Astrocyte (in vitro differentiated cells and primary cell): ENCODE data around the gene CD151. TPM values are rescaled to one million over a fixed set of nuclear protein-coding genes. Genes with fewer than 3 reads are reported as not detected.
A peak's percentile ranks its signal among the peaks of the same experiment; 100 is the strongest.

Experiments used
- DNase-seq: peaks from one replicate; pipeline ENCODE4 v3.0.0-alpha.2; 2010; ENCODE audit warnings: low read depth
- FAIRE-seq: peaks from 2 replicates; lab custom pipeline; 2011; peaks lifted over from hg19 to GRCh38; lab: Jason Lieb, UNC
- H2AFZ ChIP-seq: 2 replicates; pipeline ENCODE4 v1.6.0; 2012; ENCODE audit warnings: low read depth, low read length, inconsistent platforms
- H3K27ac ChIP-seq: 2 replicates; pipeline ENCODE4 v1.5.1; 2011; ENCODE audit warnings: low read depth, low read length, inconsistent platforms
- H3K27me3 ChIP-seq: 2 replicates; pipeline ENCODE4 v1.6.0; 2011; ENCODE audit warnings: low read length, inconsistent platforms; ENCODE audit not compliant: insufficient read depth
- H3K36me3 ChIP-seq: 2 replicates; pipeline ENCODE4 v1.5.1; 2011; ENCODE audit warnings: low read length, inconsistent platforms; ENCODE audit not compliant: insufficient read depth
- H3K4me1 ChIP-seq: 2 replicates; pipeline ENCODE4 v1.5.1; 2011; ENCODE audit warnings: low read length, inconsistent platforms; ENCODE audit not compliant: insufficient read depth
- H3K4me2 ChIP-seq: 2 replicates; pipeline ENCODE4 v1.6.0; 2012; ENCODE audit warnings: low read length, inconsistent platforms
- H3K4me3 ChIP-seq: 2 replicates; pipeline ENCODE4 v1.5.1; 2011; ENCODE audit warnings: low read depth, mild to moderate bottlenecking, low read length, inconsistent platforms; ENCODE audit not compliant: insufficient read depth
- H3K79me2 ChIP-seq: 2 replicates; pipeline ENCODE4 v1.6.0; 2012; ENCODE audit warnings: mild to moderate bottlenecking, low read length, inconsistent platforms; ENCODE audit not compliant: insufficient read depth
- H3K9ac ChIP-seq: 2 replicates; pipeline ENCODE4 v1.6.0; 2012; ENCODE audit warnings: mild to moderate bottlenecking, low read length, inconsistent platforms
- H3K9me3 ChIP-seq: 2 replicates; pipeline ENCODE4 v1.5.1; 2012; ENCODE audit warnings: low read depth, mild to moderate bottlenecking, low read length, inconsistent platforms; ENCODE audit not compliant: insufficient read depth
- H4K20me1 ChIP-seq: 2 replicates; pipeline ENCODE4 v1.6.0; 2012; ENCODE audit warnings: low read length, inconsistent platforms; ENCODE audit not compliant: insufficient read depth
- H3K27ac Mint-ChIP-seq: one replicate; pipeline ENCODE4 v1.8.0; 2021; ENCODE audit warnings: mild to moderate bottlenecking, mixed read lengths; ENCODE audit not compliant: unreplicated experiment
- H3K27me3 Mint-ChIP-seq: one replicate; pipeline ENCODE4 v1.8.0; 2021; ENCODE audit warnings: low read depth, mixed read lengths; ENCODE audit not compliant: unreplicated experiment
- H3K36me3 Mint-ChIP-seq: one replicate; pipeline ENCODE4 v1.8.0; 2021; ENCODE audit warnings: low read depth, mixed read lengths; ENCODE audit not compliant: unreplicated experiment
- H3K4me1 Mint-ChIP-seq: one replicate; pipeline ENCODE4 v1.8.0; 2021; ENCODE audit warnings: low read depth, mixed read lengths; ENCODE audit not compliant: unreplicated experiment
- H3K4me3 Mint-ChIP-seq: one replicate; pipeline ENCODE4 v1.8.0; 2021; ENCODE audit warnings: mild to moderate bottlenecking, moderate library complexity, mixed read lengths; ENCODE audit not compliant: unreplicated experiment
- H3K9me3 Mint-ChIP-seq: one replicate; pipeline ENCODE4 v1.8.0; 2021; ENCODE audit warnings: mild to moderate bottlenecking, mixed read lengths; ENCODE audit not compliant: unreplicated experiment
- EZH2 ChIP-seq: IDR thresholded peaks from 2 replicates; pipeline ENCODE4 v1.6.1; 2012; ENCODE audit warnings: mild to moderate bottlenecking, low read length, inconsistent platforms; ENCODE audit not compliant: insufficient read depth
- total RNA-seq: library from RNA; stranded (reverse); gene quantifications from 2 replicates; pipeline ENCODE4 v1.2.1, GENCODE V29; 2021
- TF ChIP-seq, protein P1 (sequence below): IDR thresholded peaks from 2 replicates; pipeline ENCODE4 v1.5.1; 2011; ENCODE audit warnings: low read depth, mild to moderate bottlenecking, inconsistent platforms, low read length, moderate library complexity; ENCODE audit not compliant: insufficient read depth

CD151 gene
- total RNA-seq, 1 donor from 2014 or later = 421 TPM

DNA sequence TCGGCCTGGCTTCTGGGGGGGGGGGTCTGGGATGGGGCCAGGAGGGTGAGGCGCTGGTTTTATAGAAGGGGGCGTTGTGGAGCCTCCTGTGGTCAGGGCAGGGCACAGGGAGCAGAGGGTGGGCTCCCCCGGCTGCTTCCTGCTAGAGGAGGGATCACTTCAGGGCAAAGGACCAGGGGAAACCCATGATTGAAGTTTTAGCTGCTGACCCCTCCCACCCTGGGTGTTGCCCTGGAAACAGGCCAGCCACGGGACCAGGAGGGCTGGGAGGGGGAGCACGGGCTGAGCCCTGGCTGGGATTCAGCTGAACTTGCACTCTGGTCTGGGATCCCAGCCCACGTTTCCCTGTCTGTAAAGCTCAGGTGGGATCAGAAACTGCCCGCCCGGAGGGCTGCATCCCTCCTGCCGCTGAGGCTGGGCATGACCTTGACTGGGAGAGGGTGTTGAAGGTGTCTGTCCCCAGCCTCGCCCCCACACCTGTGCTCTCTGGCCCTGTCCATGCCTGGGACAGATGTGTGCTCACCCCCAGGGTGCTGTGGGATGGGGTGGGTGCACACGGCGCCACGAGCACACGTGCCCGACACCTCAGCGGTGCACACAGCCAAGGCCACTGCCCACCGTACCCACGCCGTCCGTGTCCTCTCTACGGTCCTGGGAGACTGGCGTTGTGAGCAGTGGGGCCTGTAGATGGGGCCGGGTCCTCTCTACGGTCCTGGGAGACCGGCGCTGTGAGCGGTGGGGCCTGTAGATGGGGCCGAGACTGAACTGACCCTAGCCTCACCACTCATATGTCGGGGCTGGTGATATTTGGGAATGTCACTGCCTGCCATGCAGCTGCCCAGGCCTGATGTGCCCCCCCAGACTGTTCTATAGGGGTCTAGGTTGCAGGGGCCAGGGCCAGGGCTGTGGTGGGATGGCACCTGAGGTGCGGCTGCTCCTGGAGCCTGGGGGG lies 12.2 kb downstream of the CD151 start:
- peaks cover 49% of the 10 kb centered on the region for H3K79me2 ChIP-seq
- H4K20me1 ChIP-seq = peaks cover 67% of the 10 kb centered on the region

DNA sequence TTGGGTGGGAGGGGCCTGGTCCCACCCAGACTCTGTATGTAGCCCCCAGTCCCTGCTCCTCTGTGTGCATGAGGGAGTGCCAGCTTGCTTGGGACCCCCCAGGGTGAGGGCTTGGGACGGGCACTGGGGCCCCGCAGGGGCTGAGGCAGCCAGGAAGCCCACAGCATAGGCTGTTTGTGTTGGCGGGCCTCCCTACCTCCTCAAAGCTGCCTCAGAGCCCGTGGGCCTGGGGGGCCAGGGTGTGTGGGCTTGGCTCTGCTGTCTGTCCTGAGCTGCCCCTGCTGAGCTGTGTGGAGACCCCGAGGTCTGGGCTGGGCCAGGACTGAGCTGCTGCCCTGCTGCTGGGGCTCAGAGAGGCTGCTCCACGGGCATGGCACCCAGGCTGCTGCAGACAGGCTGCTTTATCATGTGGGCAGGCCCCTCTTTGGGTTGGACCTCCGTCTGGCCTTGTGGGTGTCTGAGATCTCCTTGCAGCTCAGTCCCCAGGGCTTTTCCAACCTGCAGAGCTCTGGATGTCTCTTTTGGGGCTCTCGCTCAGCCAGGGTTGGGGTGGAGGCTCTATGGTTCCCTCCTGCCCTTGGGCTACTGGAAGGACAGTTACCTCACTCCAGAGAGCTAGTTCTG lies 13.2 kb downstream of the CD151 start:
- Histone ChIP-seq H3K27me3 (no peaks in the 10 kb centered on the region), H4K20me1 (peaks cover 67% of the 10 kb centered on the region), H3K79me2 (peaks cover 42% of the 10 kb centered on the region), H3K36me3 (no peaks in the 10 kb centered on the region), H3K9me3 (no peaks in the 10 kb centered on the region), H3K4me2 (peak overlapping the region; percentile 88), H3K9ac (peak overlapping the region; percentile 94), H3K27ac (peak overlapping the region; percentile 16), H2AFZ (no peak overlapping the region), H3K4me3 (peak overlapping the region; percentile 24), H3K4me1 (peaks cover 49% of the 10 kb centered on the region)
- Mint-ChIP-seq H3K27ac (no peak overlapping the region), H3K9me3 (no peaks in the 10 kb centered on the region), H3K4me1 (peaks cover 6% of the 10 kb centered on the region), H3K4me3 (no peak overlapping the region), H3K27me3 (no peaks in the 10 kb centered on the region), H3K36me3 (no peaks in the 10 kb centered on the region)
- TF ChIP-seq, protein P1, sequence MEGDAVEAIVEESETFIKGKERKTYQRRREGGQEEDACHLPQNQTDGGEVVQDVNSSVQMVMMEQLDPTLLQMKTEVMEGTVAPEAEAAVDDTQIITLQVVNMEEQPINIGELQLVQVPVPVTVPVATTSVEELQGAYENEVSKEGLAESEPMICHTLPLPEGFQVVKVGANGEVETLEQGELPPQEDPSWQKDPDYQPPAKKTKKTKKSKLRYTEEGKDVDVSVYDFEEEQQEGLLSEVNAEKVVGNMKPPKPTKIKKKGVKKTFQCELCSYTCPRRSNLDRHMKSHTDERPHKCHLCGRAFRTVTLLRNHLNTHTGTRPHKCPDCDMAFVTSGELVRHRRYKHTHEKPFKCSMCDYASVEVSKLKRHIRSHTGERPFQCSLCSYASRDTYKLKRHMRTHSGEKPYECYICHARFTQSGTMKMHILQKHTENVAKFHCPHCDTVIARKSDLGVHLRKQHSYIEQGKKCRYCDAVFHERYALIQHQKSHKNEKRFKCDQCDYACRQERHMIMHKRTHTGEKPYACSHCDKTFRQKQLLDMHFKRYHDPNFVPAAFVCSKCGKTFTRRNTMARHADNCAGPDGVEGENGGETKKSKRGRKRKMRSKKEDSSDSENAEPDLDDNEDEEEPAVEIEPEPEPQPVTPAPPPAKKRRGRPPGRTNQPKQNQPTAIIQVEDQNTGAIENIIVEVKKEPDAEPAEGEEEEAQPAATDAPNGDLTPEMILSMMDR = no peak
- TF ChIP-seq EZH2 = no peak
- FAIRE-seq (no peak), DNase-seq (no peak)

More for the DNA sequence above, 12.2 kb downstream of the CD151 start:
- DNase-seq = peak; percentile 64
- Mint-ChIP-seq H3K36me3 (peaks cover 6% of the 10 kb centered on the region), H3K27me3 (no peaks in the 10 kb centered on the region), H3K4me3 (peak overlapping the region; percentile 79), H3K4me1 (peaks cover 15% of the 10 kb centered on the region), H3K27ac (peak overlapping the region; percentile 66), H3K9me3 (no peaks in the 10 kb centered on the region)
- H2AFZ ChIP-seq = no peak overlapping the region
- peak overlapping the region; percentile 68 for H3K27ac ChIP-seq
- TF ChIP-seq EZH2 = no peak
- peak overlapping the region; percentile 88 for H3K4me2 ChIP-seq
- peak overlapping the region; percentile 16 for H3K4me3 ChIP-seq
- H3K4me1 ChIP-seq = peaks cover 59% of the 10 kb centered on the region
- H3K9ac ChIP-seq = peak overlapping the region; percentile 94
- peaks cover 5% of the 10 kb centered on the region for H3K36me3 ChIP-seq
- no peaks in the 10 kb centered on the region for H3K27me3 ChIP-seq
- no peak for FAIRE-seq
- no peaks in the 10 kb centered on the region for H3K9me3 ChIP-seq

DNA sequence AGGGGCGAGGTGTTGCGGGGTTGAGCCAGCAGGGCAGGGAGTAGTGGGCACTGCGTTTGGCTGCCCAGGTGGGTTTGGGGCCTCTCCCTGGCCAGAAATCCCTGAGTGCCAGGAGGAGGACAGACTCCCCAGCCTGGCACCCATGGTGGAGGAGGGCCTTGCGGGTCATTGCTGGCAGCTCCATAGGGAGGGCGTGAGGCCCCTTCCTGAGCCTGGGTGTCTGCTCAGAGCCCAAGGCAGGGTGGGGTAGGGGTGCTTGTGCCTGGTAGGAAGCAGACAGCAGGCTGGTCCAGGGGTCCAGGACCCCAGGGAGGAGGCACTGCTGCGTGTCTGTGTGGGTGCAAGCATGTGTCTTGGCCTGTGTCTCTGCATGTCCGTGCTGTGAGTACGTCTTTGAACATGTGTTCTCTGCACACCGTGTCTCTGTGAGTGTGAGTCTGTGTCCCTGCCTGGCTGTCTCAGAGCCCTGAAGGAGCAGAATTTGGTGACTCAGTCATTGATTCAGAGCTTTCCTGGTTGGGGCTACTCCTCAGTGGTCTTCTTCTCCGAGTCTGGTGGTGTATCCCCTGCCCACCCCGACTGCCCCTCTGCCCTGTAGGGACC lies 13.8 kb downstream of the CD151 start:
- peak overlapping the region; percentile 94 for H3K9ac ChIP-seq
- no peaks in the 10 kb centered on the region for H3K36me3 Mint-ChIP-seq
- H3K4me3 ChIP-seq = no peak overlapping the region
- no peak for TF ChIP-seq EZH2
- TF ChIP-seq, protein P1 = no peak
- H3K27me3 Mint-ChIP-seq = no peaks in the 10 kb centered on the region
- no peaks in the 10 kb centered on the region for H3K27me3 ChIP-seq
- peak overlapping the region; percentile 69 for H3K27ac Mint-ChIP-seq
- H4K20me1 ChIP-seq = peaks cover 67% of the 10 kb centered on the region
- DNase-seq (no peak), FAIRE-seq (no peak)
- H3K4me3 Mint-ChIP-seq = peak overlapping the region; percentile 77
- no peak overlapping the region for H2AFZ ChIP-seq
- H3K36me3 ChIP-seq = no peaks in the 10 kb centered on the region
- H3K27ac ChIP-seq = no peak overlapping the region
- peaks cover 45% of the 10 kb centered on the region for H3K4me1 ChIP-seq
- H3K9me3 ChIP-seq = no peaks in the 10 kb centered on the region
- peaks cover 39% of the 10 kb centered on the region for H3K79me2 ChIP-seq
- peaks cover 6% of the 10 kb centered on the region for H3K4me1 Mint-ChIP-seq
- H3K9me3 Mint-ChIP-seq = no peaks in the 10 kb centered on the region
- peak overlapping the region; percentile 88 for H3K4me2 ChIP-seq
